Kidney (tissue), 14 donors: ENCODE measurements around the gene CDC14A. TPM values are rescaled to one million over a fixed set of nuclear protein-coding genes. Genes with fewer than 3 reads are reported as not detected.

Experiments
- DNase-seq, 5 donors: peaks; one replicate each; pipeline ENCODE4 v3.0.0-alpha.2; 2013 to 2020
- FAIRE-seq: peaks from 2 replicates; lab custom pipeline; 2012; peaks lifted over from hg19 to GRCh38; lab: Jason Lieb, UNC
- H3K27ac ChIP-seq, 2 donors: one replicate each; pipeline ENCODE4 v1.7.0; 2013; ENCODE audit warnings: low read depth in 2 of 2, low read length in 2 of 2, inconsistent platforms in 1 of 2
- H3K27me3 ChIP-seq: one replicate; pipeline ENCODE4 v1.7.1; 2013; ENCODE audit warnings: low read length, inconsistent platforms; ENCODE audit not compliant: control insufficient read depth, insufficient read depth
- H3K36me3 ChIP-seq, 3 donors: one replicate each; pipeline versions ENCODE4 v1.7.0 to v1.7.1; 2013; ENCODE audit warnings: low read length in 3 of 3, control low read depth in 1 of 3, inconsistent platforms in 1 of 3; ENCODE audit not compliant: insufficient read depth in 3 of 3, control insufficient read depth in 2 of 3
- H3K4me1 ChIP-seq, 3 donors: one replicate each; pipeline versions ENCODE4 v1.7.0 to v1.7.1; 2013; ENCODE audit warnings: low read length in 3 of 3, inconsistent platforms in 1 of 3, low read depth in 1 of 3; ENCODE audit not compliant: control insufficient read depth in 2 of 3, insufficient read depth in 2 of 3
- H3K4me3 ChIP-seq, 3 donors: one replicate each; pipeline versions ENCODE4 v1.7.0 to v1.8.1; 2013; ENCODE audit warnings: low read length in 3 of 3, control low read depth in 1 of 3, inconsistent platforms in 1 of 3
- H3K9ac ChIP-seq, 3 donors: one replicate each; pipeline versions ENCODE4 v1.7.0 to v1.7.1; 2013; ENCODE audit warnings: low read length in 3 of 3, control low read depth in 1 of 3, inconsistent platforms in 1 of 3
- H3K9me3 ChIP-seq, 3 donors: one replicate each; pipeline versions ENCODE4 v1.7.0 to v1.7.1; 2013; ENCODE audit warnings: low read length in 3 of 3, control low read depth in 1 of 3, inconsistent platforms in 1 of 3; ENCODE audit not compliant: control insufficient read depth in 2 of 3, insufficient read depth in 1 of 3
- intact Hi-C: fragments of 100-400 bp; cut with DNase I; formaldehyde crosslinking; loops from one replicate; pipeline ENCODE4 v1.11.1; 2022
- polyA plus RNA-seq: library from polyadenylated mRNA; stranded (reverse); fragments of 350-450 nt; fragmentation: Illumina TruSeq; extraction: RNeasy Lipid Tissue Mini Kit (QIAGEN cat#74804); gene quantifications from one replicate; pipeline ENCODE4 v1.2.3, GENCODE V29; 2014; ENCODE audit warnings: low read depth, low replicate concordance; ENCODE audit not compliant: insufficient read depth
- total RNA-seq: library from RNA; stranded (reverse); fragmentation: NEBNext Ultra II Directional; extraction: Animal tissue kit (Norgen Biotek cat#: 25700); gene quantifications from one replicate; pipeline ENCODE4 v1.2.1, GENCODE V29; 2021
- TF ChIP-seq, protein P1 (sequence below): IDR thresholded peaks from 3 replicates; pipeline ENCODE4 v1.5.1; 2012; ENCODE audit warnings: mild to moderate bottlenecking, moderate library complexity, borderline replicate concordance; ENCODE audit not compliant: insufficient read depth; ENCODE audit errors: extremely low read depth
- donor health status: control.
- donor health status: control.
- donor health status: control.
- donor health status: control.
- donor health status: control.
- donor health status: DM: yes; HTN: yes; CAD: no.
- donor health status: Normal renal cell carcinoma (clear cell type).

CDC14A gene
- total and polyA plus RNA-seq, 2 donors from 2014 or later, result 4.7 to 11.9 TPM

DNA sequence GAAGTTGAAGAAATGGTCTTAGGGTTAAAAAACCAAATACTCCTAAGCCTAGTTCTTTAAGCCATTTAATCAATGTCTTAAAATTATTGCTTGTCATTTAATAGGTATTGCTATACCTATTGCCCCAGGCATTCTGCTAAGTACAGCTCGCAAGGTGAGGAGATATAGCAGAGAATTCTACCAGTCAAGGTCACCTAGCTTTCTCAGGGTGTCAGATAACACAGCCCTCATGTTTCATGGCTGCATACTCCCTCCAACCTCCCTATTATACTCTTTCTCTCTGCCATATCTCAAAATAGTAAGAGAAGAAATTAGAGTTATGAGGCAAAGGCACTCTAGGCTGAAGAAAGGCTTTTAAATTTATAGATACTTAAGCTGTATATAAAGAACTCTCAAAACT lies 117.3 kb downstream of the CDC14A start:
- Histone ChIP-seq H3K27ac (no peak overlapping the region), H3K4me3 (no peak overlapping the region), H3K27me3 (no peaks in the 10 kb centered on the region), H3K9ac (no peak overlapping the region), H3K36me3 (peaks cover 0 to 4% (median 0%) of the 10 kb centered on the region in 3 donors), H3K4me1 (no peaks in the 10 kb centered on the region), H3K9me3 (no peaks in the 10 kb centered on the region)
- FAIRE-seq (no peak), DNase-seq (peak in 2 of 5 donors; percentile 14 to 16)
- TF ChIP-seq, protein P1, sequence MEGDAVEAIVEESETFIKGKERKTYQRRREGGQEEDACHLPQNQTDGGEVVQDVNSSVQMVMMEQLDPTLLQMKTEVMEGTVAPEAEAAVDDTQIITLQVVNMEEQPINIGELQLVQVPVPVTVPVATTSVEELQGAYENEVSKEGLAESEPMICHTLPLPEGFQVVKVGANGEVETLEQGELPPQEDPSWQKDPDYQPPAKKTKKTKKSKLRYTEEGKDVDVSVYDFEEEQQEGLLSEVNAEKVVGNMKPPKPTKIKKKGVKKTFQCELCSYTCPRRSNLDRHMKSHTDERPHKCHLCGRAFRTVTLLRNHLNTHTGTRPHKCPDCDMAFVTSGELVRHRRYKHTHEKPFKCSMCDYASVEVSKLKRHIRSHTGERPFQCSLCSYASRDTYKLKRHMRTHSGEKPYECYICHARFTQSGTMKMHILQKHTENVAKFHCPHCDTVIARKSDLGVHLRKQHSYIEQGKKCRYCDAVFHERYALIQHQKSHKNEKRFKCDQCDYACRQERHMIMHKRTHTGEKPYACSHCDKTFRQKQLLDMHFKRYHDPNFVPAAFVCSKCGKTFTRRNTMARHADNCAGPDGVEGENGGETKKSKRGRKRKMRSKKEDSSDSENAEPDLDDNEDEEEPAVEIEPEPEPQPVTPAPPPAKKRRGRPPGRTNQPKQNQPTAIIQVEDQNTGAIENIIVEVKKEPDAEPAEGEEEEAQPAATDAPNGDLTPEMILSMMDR, result no peak
- intact Hi-C loops, result no loop called here

DNA sequence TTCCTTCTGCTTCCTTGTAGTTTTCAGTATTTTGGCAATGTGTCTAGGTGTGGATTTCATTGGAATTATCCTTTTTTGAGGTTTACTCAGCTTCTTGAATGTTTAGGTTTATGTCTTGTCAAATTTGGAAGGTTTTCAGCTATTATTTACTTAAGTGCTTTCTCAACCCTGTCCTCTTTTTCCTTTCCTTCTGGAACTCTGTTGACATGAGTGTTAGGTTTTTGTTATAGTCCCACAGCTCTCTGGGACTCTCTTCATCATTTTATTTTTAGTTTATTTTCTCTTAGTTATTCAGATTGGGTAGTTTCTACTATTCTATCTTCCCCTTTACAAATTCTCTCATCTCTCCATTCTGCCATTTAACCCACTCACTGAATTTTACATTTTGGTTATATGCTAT lies 122.5 kb downstream of the CDC14A start:
- TF ChIP-seq, protein P1, result no peak
- H3K27me3 ChIP-seq, result no peaks in the 10 kb centered on the region
- H3K27ac ChIP-seq, result no peak overlapping the region
- H3K9me3 ChIP-seq, result no peaks in the 10 kb centered on the region
- DNase-seq, result no peak
- no peaks in the 10 kb centered on the region for H3K4me1 ChIP-seq
- intact Hi-C loops, result no loop called here
- FAIRE-seq, result no peak
- H3K36me3 ChIP-seq, result no peaks in the 10 kb centered on the region
- H3K9ac ChIP-seq, result no peak overlapping the region
- no peak overlapping the region for H3K4me3 ChIP-seq

DNA sequence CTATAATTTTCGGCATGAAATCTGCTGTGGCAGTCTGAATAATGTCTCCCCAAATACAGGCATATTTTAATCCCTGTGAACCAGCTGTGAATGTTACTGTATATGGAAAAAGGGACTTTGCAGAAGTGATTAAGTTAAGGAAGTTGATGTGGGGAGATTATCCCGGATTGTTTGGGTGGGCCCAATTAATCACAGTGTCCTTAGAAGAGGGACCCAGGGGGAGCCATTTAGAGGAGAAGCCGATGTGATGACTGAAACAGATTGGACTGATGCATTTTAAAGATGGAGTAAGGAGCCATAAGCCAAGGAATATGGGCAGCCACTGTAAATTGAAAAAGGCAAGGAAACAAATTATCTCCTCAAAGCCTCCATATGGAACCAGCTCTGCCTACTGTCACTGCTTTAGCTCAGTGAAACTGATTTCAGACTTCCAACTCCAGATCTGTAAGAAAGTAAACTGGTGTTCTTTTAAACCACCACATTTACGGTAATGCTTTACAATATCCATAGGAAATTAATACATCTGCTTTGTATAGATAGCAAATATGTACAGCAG lies 124.5 kb downstream of the CDC14A start:
- Histone ChIP-seq H3K27me3 (no peaks in the 10 kb centered on the region), H3K27ac (no peak overlapping the region), H3K36me3 (no peaks in the 10 kb centered on the region), H3K4me1 (no peaks in the 10 kb centered on the region), H3K4me3 (no peak overlapping the region), H3K9ac (no peak overlapping the region), H3K9me3 (no peaks in the 10 kb centered on the region)
- TF ChIP-seq, protein P1, result no peak
- DNase-seq (no peak), FAIRE-seq (no peak)
- intact Hi-C loops, result no loop called here

DNA sequence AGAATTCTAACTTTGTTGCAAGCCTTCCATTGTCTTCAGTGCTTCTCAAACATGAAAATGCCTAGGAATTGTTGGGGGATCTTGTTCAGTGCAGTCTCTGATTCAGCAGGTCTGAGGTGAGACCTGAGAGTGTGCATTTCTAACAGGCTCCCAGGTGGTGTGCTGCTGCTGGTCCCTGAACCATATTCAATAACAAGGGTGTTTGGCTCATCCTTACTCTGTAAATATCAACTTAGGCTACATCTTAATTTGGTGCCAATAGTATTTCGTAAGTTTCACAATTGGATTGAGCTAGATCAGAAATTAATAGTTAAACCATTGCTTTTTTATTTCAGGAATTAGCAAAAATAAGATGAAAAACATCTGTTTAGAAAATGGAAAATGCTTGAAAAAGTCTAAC lies 126.5 kb downstream of the CDC14A start:
- FAIRE-seq, result no peak
- Histone ChIP-seq H3K4me3 (no peak overlapping the region), H3K9me3 (no peaks in the 10 kb centered on the region), H3K27me3 (no peaks in the 10 kb centered on the region), H3K9ac (no peak overlapping the region), H3K36me3 (no peaks in the 10 kb centered on the region), H3K27ac (no peak overlapping the region), H3K4me1 (no peaks in the 10 kb centered on the region)
- TF ChIP-seq, protein P1, result no peak
- DNase-seq, result no peak
- intact Hi-C loops, result no loop called here
